GM21619 (cell line): ENCODE data around the gene ADSL.
"Not testable (repeated sequence)": the region's sequence is repeated elsewhere in the genome, so short reads cannot be mapped to it uniquely, and the experiment has no call there.

ENCODE experiments used
- ATAC-seq: cut with Tn5 transposase; IDR thresholded peaks from one replicate; pipeline ENCODE4 v1.9.1; 2021; ENCODE audit not compliant: unreplicated experiment

Gene ADSL

DNA sequence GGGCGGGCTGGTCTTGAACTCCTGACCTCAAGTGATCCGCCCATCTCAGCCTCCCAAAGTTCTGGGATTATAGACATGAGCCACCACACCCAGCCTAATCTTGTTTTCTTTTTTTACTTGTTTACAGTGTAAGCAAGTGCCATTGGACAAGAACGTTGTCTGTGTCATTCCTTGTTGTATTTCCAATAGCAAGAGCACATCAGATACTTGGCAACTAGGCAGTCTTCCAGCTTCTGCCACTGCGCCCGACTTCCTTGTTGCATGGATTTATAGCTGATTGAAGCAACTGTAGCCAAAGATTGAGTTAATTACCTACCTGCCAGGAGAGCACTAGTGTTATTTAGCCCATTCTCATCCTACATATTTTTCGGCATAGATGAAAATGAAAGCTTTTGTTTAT lies 21.0 kb downstream of the ADSL start:
- ATAC-seq: no peak

- ATAC-seq: no peak
Measured at GRCh38 chr22:40368016-40368415, 21.7 kb downstream of the ADSL start.

DNA sequence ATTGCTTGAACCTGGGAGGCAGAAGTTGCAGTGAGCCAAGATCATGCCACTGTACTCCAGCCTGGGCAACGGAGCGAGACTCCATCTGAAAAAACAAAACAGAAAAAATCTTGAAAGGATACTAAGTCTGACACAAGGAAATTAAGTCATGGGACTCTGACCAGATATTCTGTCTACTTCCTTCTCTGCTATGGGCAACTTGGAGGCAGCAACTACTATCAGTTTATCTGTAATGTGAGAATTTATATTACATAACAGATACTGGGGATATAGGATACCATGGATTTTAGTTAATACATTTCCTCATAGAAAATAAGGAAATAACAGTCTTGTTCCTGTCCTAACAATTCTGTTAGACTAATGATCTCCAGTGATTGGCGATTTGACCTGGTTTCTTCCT lies 22.5 kb downstream of the ADSL start:
- ATAC-seq: no peak

GRCh38 chr22:40374567-40374966 lies 28.3 kb downstream of the ADSL start:
- ATAC-seq: no peak

DNA sequence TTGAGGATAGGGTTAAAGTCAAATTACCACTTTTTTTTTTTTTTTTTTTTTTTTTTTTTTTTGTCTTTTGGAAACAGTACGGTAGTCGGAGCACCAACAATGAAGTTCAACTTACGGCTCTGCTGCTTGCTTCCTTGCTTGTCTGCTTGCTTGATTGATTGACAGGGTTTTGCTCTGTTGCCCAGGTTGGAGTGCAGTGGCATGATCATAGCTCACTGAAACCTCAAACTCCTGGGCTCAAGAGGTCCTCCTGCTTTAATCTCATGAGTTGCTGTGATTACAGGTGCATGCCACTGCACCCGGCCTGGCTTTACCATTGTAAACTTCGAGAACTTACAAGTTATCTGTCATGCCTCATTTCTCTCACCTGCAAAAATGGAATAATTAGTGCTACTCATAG lies 29.8 kb downstream of the ADSL start:
- no peak for ATAC-seq

DNA sequence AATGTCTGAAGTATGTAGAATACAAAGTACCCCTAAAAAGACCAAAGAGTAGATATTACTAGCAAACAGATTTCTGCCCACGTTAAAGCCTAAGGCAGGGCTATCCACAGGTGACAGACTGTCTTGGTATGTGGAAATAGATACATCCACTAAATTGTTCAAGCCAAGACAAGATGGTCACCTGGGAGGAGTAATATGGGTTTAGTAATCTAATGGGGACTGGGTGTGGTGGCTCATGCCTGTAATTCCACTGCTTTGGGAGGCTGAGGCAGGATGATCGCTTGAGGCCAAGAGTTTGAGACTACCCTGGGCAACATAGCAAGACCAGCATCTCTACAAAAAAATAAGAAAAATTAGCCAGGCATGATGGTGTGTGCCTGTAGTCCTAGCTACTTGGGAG lies 31.6 kb downstream of the ADSL start:
- no peak for ATAC-seq

GRCh38 chr22:40378448-40378847 lies 32.1 kb downstream of the ADSL start:
- ATAC-seq: not testable (repeated sequence)

DNA sequence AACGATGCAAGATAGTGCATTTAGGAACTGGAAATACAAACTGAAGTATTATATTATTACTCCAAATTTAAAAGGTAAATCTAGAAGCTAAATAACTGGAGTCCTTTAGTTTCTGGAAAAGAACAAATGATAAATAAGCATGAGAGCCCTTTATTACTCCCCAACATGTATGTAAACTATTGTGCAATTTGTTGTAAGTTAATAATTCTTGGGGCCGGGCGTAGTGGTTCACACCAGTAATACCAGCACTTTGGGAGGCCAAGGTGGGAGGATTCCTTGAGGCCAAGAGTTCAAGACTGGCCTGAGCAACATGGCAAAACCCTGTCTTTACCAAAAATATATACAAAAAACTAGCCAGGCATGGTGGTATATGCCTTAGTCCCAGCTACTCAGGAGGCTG lies 35.2 kb downstream of the ADSL start:
- ATAC-seq: no peak

GRCh38 chr22:40383905-40384304 lies 37.6 kb downstream of the ADSL start:
- no peak for ATAC-seq

DNA sequence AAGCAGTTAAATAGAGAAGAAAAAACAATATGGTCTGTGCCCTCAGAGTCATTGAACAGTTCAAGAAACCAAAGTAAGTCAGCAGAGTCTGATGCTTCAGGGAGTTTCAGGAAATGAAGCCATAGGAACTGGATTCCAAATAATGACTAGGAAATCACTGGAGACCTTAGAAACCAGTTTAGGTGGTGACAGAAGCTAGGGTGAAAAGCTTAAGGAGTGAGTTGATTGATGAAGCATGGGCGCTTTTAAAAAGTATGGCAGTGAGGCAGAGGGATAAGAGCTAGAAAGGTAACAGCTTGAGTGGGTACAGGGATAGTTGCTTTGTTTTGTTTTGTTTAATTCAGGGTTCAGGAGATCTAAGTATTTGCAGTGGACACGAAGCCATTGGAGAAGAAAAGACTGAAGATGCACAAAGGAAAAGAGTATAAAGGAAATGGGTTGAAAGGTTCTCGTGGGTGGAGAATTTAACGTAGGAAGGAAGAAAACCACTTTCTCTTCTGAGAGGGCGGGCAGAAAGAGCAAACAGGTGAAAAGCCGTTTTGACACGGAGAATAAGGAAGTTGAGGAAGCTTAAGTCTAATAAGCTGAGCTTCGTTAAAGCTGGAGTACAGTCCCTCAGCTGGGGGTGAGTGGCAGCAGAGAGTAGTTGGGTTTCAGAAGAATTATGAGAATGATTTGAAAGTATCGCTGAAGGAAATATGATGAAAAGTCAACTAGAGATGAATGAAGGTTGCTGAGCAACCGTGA lies 38.9 kb downstream of the ADSL start:
- no peak for ATAC-seq

DNA sequence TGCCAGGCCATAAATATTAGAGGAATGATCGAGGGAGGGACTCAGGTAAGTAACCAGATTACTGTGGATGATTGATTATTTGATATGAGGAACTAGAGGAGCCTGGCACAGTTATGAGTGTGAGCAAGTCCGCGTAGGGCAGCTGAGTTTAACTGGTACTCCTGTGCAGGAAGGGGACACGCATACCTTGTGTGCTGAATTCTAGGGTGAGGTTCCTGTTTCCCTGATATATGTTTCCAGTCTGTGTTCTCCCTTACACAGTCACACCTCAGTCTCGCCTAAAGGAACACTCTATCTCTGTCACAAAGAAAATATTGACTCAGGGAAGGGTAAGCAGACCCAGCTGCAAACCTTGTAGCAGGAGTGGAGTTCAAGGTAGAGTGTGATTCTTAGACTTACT lies 41.4 kb downstream of the ADSL start:
- no peak for ATAC-seq

- no peak for ATAC-seq
Measured at GRCh38 chr22:40388231-40388630, 41.9 kb downstream of the ADSL start.

- no peak for ATAC-seq
Measured at GRCh38 chr22:40391417-40391816, 45.1 kb downstream of the ADSL start.

- no peak for ATAC-seq
Measured at GRCh38 chr22:40392618-40393017, 46.3 kb downstream of the ADSL start.

- ATAC-seq: no peak
Measured at GRCh38 chr22:40394607-40395006, 48.3 kb downstream of the ADSL start.

DNA sequence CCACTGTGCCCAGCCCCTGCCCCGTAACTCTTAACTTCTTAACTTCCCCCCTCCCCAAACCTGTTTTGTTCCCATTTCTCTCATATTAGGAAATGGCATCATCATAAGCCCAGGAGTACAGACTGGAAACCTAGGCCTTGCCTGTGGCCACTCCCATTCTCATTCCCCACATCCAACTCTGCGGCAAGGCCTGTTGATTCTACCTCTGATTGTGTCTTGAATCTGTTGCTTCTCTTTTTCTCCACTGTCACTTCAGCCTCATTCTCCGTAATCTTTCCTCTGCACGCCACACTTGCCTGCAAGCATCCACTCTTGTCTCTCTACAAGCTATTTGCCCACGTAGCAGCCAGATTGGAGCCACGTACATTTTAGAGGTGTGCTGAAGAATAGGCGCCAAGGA lies 49.3 kb downstream of the ADSL start:
- no peak for ATAC-seq

DNA sequence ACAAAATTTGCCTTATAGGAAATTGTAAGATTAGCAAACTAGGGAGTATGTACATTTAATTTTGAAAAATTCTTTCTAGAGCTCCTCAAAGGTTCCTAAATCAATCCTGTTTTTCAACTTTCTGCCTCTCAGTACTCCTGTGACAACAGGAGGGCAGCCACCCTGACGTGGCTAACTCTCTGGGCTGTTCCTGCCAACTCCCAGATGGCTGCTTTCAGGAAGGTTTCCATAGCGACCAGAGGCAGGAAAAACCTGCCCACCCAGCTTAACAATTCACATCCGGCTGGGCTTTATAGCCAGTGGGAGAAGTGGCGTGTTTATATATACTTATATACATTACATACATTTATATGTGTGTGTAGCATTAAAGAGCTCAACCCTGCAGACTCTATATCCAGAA lies 50.6 kb downstream of the ADSL start:
- no peak for ATAC-seq

- no peak for ATAC-seq
Measured at GRCh38 chr22:40397396-40397795, 51.1 kb downstream of the ADSL start.

- no peak for ATAC-seq
Measured at GRCh38 chr22:40399621-40400020, 53.3 kb downstream of the ADSL start.

DNA sequence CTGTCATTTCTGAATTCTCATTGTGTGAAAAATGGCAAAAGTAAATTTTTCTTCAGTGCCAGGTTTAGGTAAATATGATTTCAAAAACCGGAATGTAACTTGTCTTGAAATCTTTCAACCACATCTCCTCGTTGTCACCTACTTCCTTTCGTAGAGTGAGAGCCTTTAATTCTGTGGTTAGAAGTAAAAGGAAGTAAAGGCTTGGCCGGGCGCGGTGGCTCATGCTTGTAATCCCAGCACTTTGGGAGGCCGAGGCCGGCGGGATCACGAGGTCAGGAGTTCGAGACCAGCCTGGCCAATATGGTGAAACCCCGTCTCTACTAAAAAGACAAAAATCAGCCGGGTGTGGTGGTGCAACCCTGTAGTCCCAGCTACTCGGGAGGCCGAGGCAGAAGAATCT lies 53.9 kb downstream of the ADSL start:
- ATAC-seq: no peak

- no peak for ATAC-seq
Measured at GRCh38 chr22:40401532-40401931, 55.2 kb downstream of the ADSL start.

GRCh38 chr22:40401981-40402406 lies 55.7 kb downstream of the ADSL start:
- no peak for ATAC-seq

DNA sequence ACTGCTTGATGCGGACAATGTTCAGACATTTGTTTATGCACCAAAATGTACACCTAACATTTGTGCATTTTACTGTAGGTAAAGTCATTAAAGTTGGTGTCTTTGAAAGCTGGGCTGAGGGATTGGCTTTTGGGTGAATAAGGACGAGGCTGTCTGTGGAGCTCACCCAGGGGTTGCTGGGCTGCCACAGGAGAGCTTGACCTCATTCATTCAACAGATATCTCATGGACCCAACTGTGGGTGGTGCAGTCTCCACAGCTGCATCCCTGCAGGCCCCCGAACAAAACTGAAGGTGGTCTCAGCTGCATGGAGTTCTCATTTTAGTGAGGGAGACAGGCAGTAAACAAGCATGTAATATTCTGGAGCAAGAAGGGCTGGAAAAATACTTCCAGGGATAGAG lies 56.8 kb downstream of the ADSL start:
- no peak for ATAC-seq
